Endothelial cell of umbilical vein (primary cell): ENCODE data around the gene ELMO1. TPM values are rescaled to one million over a fixed set of nuclear protein-coding genes. Genes with fewer than 3 reads are reported as not detected.

Experiments used
- BruUV-seq: library from RNA; stranded (reverse); fragments of 400-500 nt; replicated peaks from 2 replicates; lab custom pipeline; 2021; lab: Mats Ljungman, UMichigan
- CTCF ChIA-PET: fragments of 300-600, 350-600 bp; sonication (Branson Sonifier 250); formaldehyde crosslinking; loops from one replicate; lab custom pipeline; 2021; ENCODE audit warnings: antibody characterized with exemption, inconsistent platforms; lab: Charles Lee
- POLR2A ChIA-PET: fragments of 300-600, 350-600 bp; sonication (Branson Sonifier 250); formaldehyde crosslinking; loops from one replicate; lab custom pipeline; 2021; ENCODE audit warnings: antibody characterized with exemption, inconsistent platforms; lab: Charles Lee
- DNase-seq: peaks from one replicate; pipeline ENCODE4 v3.0.0-alpha.2; 2011; ENCODE audit warnings: low read depth, low spot score
- FAIRE-seq: peaks from 2 replicates; lab custom pipeline; 2011; peaks lifted over from hg19 to GRCh38; lab: Jason Lieb, UNC
- H2AFZ ChIP-seq: 2 replicates; pipeline ENCODE4 v1.6.0; 2012; ENCODE audit warnings: low read depth, low read length, control low read depth, inconsistent platforms
- H3K27ac ChIP-seq: 2 replicates; pipeline ENCODE4 v1.5.1; 2011; ENCODE audit warnings: low read depth, mild to moderate bottlenecking, control low read depth, low read length, moderate library complexity; ENCODE audit not compliant: insufficient read depth
- H3K27me3 ChIP-seq, 2 experiments: 2 replicates each; pipeline versions ENCODE4 v1.6.0 to v1.6.1; 2011; ENCODE audit warnings: low read length in 2 of 2, mixed read lengths in 1 of 2; ENCODE audit not compliant: control insufficient read depth in 2 of 2, insufficient read depth in 2 of 2
- H3K36me3 ChIP-seq, 2 experiments: 2 replicates in 1 of 2; 3 replicates in 1 of 2; pipeline ENCODE4 v1.5.1; 2011; ENCODE audit warnings: low read length in 2 of 2, mild to moderate bottlenecking in 1 of 2, moderate library complexity in 1 of 2; ENCODE audit not compliant: control insufficient read depth in 2 of 2, insufficient read depth in 2 of 2; ENCODE audit errors: extremely low read depth in 1 of 2
- H3K4me1 ChIP-seq: 3 replicates; pipeline ENCODE4 v1.5.1; 2011; ENCODE audit warnings: mild to moderate bottlenecking, low read length; ENCODE audit not compliant: control insufficient read depth, insufficient read depth; ENCODE audit errors: extremely low read depth
- H3K4me2 ChIP-seq: 2 replicates; pipeline ENCODE4 v1.6.1; 2011; ENCODE audit warnings: low read length, control low read depth, mixed read lengths; ENCODE audit not compliant: insufficient read depth
- H3K4me3 ChIP-seq, 3 experiments: fragments of 200-600 bp in 1 of 3; sonication (generic), shearing (Covaris generic) in 1 of 3; replicated peaks in 1 of 3; 2 replicates each; pipeline ENCODE4 v1.5.1; 2011 to 2016; ENCODE audit warnings: control low read depth in 3 of 3, low read length in 3 of 3, mild to moderate bottlenecking in 2 of 3, inconsistent platforms in 1 of 3, low read depth in 1 of 3, moderate library complexity in 1 of 3; ENCODE audit not compliant: insufficient read depth in 1 of 3
- H3K79me2 ChIP-seq: 2 replicates; pipeline ENCODE4 v1.6.0; 2012; ENCODE audit warnings: low read length, inconsistent platforms; ENCODE audit not compliant: control insufficient read depth, insufficient read depth
- H3K9ac ChIP-seq: replicated peaks from 2 replicates; pipeline ENCODE3; 2011; ENCODE audit warnings: low read length, control low read depth; ENCODE audit not compliant: insufficient read depth; ENCODE audit errors: extremely low read depth
- H3K9me1 ChIP-seq: replicated peaks from 3 replicates; pipeline ENCODE4 v1.6.0; 2011; ENCODE audit warnings: mild to moderate bottlenecking, low read length; ENCODE audit not compliant: control insufficient read depth, insufficient read depth; ENCODE audit errors: extremely low read depth
- H3K9me3 ChIP-seq: replicated peaks from 2 replicates; pipeline ENCODE4 v1.5.1; 2012; ENCODE audit warnings: low read length, inconsistent platforms; ENCODE audit not compliant: control insufficient read depth, insufficient read depth
- H4K20me1 ChIP-seq: replicated peaks from 2 replicates; pipeline ENCODE3; 2011; ENCODE audit warnings: mild to moderate bottlenecking, low read length; ENCODE audit not compliant: control insufficient read depth, insufficient read depth; ENCODE audit errors: extremely low read depth
- EZH2 ChIP-seq: IDR thresholded peaks from 2 replicates; pipeline ENCODE4 v1.6.1; 2012; ENCODE audit warnings: borderline replicate concordance, low read depth, mild to moderate bottlenecking, moderate library complexity, low read length, inconsistent platforms; ENCODE audit not compliant: severe bottlenecking
- FOS ChIP-seq: IDR thresholded peaks from 2 replicates; pipeline ENCODE4 v1.6.1; 2011; ENCODE audit warnings: mild to moderate bottlenecking, low read length, moderate library complexity, borderline replicate concordance; ENCODE audit not compliant: insufficient read depth
- GATA2 ChIP-seq: IDR thresholded peaks from 2 replicates; pipeline ENCODE4 v1.7.0; 2011; ENCODE audit warnings: low read depth, mild to moderate bottlenecking, moderate library complexity, mixed read lengths, low read length; ENCODE audit not compliant: insufficient read length, insufficient read depth
- JUN ChIP-seq: IDR thresholded peaks from 2 replicates; pipeline ENCODE4 v1.6.1; 2011; ENCODE audit warnings: borderline replicate concordance, low read depth; ENCODE audit not compliant: insufficient read length, insufficient read depth
- MYC ChIP-seq: IDR thresholded peaks from one replicate; pipeline ENCODE4 v1.6.1; 2011; ENCODE audit warnings: mild to moderate bottlenecking, low read depth, low read length
- POLR2A ChIP-seq: IDR thresholded peaks from 2 replicates; pipeline ENCODE4 v1.6.1; 2012; ENCODE audit warnings: low read depth, mild to moderate bottlenecking, control low read depth, low read length
- POLR2AphosphoS5 ChIP-seq: IDR thresholded peaks from 2 replicates; pipeline ENCODE4 v1.6.1; 2012; ENCODE audit warnings: low read depth, mild to moderate bottlenecking, control low read depth, low read length, moderate library complexity; ENCODE audit not compliant: insufficient read depth
- dilution Hi-C: fragments of 300-500 bp; cut with MboI; formaldehyde crosslinking; loops from one replicate; pipeline ENCODE4 v1.15.0; 2019; ENCODE audit warnings: low sequenced_read_pairs; ENCODE audit not compliant: extremely low pct_ligation_motif_present
- intact Hi-C: fragments of 100-400 bp; cut with micrococcal nuclease; formaldehyde crosslinking; loops from one replicate; pipeline ENCODE4 v1.10.0; 2022
- polyA plus RNA-seq, 4 experiments: library from polyadenylated mRNA; depleted of rRNA in 3 of 4; stranded (reverse) in 3 of 4; unstranded in 1 of 4; fragments of >200 nt; gene quantifications; 2 replicates each; pipeline versions ENCODE4 v1.2.1 to v1.2.3, GENCODE V29; 2011 to 2012; ENCODE audit warnings: missing spikeins in 1 of 4
- total RNA-seq: library from RNA; stranded (reverse); gene quantifications from 2 replicates; pipeline ENCODE4 v1.2.3, GENCODE V29; 2021
- TF ChIP-seq, protein P1 (sequence below): IDR thresholded peaks from 2 replicates; pipeline ENCODE4 v1.6.1; 2011; ENCODE audit not compliant: insufficient read depth, insufficient read length
- TF ChIP-seq, protein P2 (sequence below), 2 donors: IDR thresholded peaks; 1 replicate in 1 of 2; 2 replicates in 1 of 2; pipeline ENCODE4 v1.5.1; 2011; ENCODE audit warnings: low read length in 2 of 2, mild to moderate bottlenecking in 2 of 2, moderate library complexity in 2 of 2, control low read depth in 1 of 2, inconsistent platforms in 1 of 2, low read depth in 1 of 2; ENCODE audit not compliant: insufficient read depth in 1 of 2; ENCODE audit errors: extremely low read depth in 1 of 2

The ELMO1 gene
- total and polyA plus RNA-seq, 2 donors (not counting 3 experiments of a cell fraction or from before 2014, with no cell fraction given) = 17.0 to 30.6 TPM

DNA sequence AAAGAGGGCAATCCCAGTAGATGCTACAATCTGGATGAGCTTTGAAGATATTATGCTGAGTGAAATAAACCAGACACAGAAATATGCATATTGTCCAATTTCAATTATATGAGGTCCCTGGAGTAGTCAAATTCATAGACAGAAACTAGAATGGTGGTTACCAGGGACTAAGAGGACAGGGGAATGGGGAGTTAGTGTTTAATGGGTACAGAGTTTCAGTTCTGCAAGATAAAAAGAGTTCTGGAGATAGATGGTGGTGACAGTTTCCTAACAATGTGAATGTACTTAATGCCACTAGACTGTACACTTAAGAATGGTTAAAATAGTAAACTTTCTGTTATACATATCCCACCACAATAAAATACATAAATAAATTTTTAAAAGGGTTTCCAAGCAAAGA lies 236.6 kb downstream of the ELMO1 start:
- DNase-seq (no peak), FAIRE-seq (no peak)
- no TSS peak for BruUV-seq
- H3K4me2 ChIP-seq = no peak overlapping the region
- ChIA-PET CTCF (interaction anchor here (0.6 to 3.9 kb wide), 4 partner anchors 11 to 283 kb away, joined by 3 to 21 read pairs (median 6); no protein-coding TSS in a partner anchor), POLR2A (no interaction called here)
- no peaks in the 10 kb centered on the region for H4K20me1 ChIP-seq
- TF ChIP-seq, protein P1, sequence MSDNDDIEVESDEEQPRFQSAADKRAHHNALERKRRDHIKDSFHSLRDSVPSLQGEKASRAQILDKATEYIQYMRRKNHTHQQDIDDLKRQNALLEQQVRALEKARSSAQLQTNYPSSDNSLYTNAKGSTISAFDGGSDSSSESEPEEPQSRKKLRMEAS = no peak
- TF ChIP-seq FOS = no peak
- TF ChIP-seq MYC = no peak
- no peak for TF ChIP-seq GATA2
- TF ChIP-seq, protein P2, sequence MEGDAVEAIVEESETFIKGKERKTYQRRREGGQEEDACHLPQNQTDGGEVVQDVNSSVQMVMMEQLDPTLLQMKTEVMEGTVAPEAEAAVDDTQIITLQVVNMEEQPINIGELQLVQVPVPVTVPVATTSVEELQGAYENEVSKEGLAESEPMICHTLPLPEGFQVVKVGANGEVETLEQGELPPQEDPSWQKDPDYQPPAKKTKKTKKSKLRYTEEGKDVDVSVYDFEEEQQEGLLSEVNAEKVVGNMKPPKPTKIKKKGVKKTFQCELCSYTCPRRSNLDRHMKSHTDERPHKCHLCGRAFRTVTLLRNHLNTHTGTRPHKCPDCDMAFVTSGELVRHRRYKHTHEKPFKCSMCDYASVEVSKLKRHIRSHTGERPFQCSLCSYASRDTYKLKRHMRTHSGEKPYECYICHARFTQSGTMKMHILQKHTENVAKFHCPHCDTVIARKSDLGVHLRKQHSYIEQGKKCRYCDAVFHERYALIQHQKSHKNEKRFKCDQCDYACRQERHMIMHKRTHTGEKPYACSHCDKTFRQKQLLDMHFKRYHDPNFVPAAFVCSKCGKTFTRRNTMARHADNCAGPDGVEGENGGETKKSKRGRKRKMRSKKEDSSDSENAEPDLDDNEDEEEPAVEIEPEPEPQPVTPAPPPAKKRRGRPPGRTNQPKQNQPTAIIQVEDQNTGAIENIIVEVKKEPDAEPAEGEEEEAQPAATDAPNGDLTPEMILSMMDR (IDR thresholded peaks at IDR 0.05; ENCODE audit: extremely low read depth in 1 of 2, insufficient read depth in 1 of 2, low read depth in 1 of 2, low read length in 2 of 2) = no peak
- TF ChIP-seq POLR2AphosphoS5 = no peak
- TF ChIP-seq EZH2 = no peak
- no peak for TF ChIP-seq JUN
- TF ChIP-seq POLR2A = no peak
- no peak overlapping the region for H3K9ac ChIP-seq
- H3K79me2 ChIP-seq = no peaks in the 10 kb centered on the region
- dilution Hi-C loops = no loop called here
- H3K27me3 ChIP-seq = no peaks in the 10 kb centered on the region
- H3K36me3 ChIP-seq = peaks cover 0 to 2% of the 10 kb centered on the region in 2 experiments
- no peaks in the 10 kb centered on the region for H3K9me1 ChIP-seq
- no peaks in the 10 kb centered on the region for H3K4me1 ChIP-seq
- intact Hi-C loops = no loop called here
- no peak overlapping the region for H2AFZ ChIP-seq
- H3K9me3 ChIP-seq = no peaks in the 10 kb centered on the region
- no peak overlapping the region for H3K27ac ChIP-seq
- no peak overlapping the region for H3K4me3 ChIP-seq
